ENCODE data around the gene RPUSD1. TPM values are rescaled to one million over a fixed set of nuclear protein-coding genes. Genes with fewer than 3 reads are reported as not detected.

The RPUSD1 gene
- total and polyA plus RNA-seq, 2 experiments from 2014 or later: 27.6 to 37.8 TPM

- no peak overlapping the region for H2AFZ ChIP-seq
- H3K4me1 ChIP-seq (ENCODE audit: insufficient read depth): peaks cover 4% of the 10 kb centered on the region
- H3K27ac ChIP-seq: no peak overlapping the region
- H3K79me2 ChIP-seq: peaks cover 10% of the 10 kb centered on the region
- H3K36me3 ChIP-seq (replicated peaks; ENCODE audit: insufficient read depth, low read depth): no peaks in the 10 kb centered on the region
- no peaks in the 10 kb centered on the region for H4K20me1 ChIP-seq (ENCODE audit: insufficient read depth, poor library complexity, severe bottlenecking)
- TF ChIP-seq CTCF (IDR thresholded peaks at IDR 0.05; ENCODE audit: poor library complexity) (no peak), EZH2phosphoT487 (IDR thresholded peaks at IDR 0.05; ENCODE audit: low read depth, severe bottlenecking, unreplicated experiment) (no peak), EZH2 (IDR thresholded peaks at IDR 0.05; ENCODE audit: borderline replicate concordance) (no peak)
- H3K27me3 ChIP-seq: peaks cover 50% of the 10 kb centered on the region
- 60% methylated on average over 8 of the region's 8 CpGs for WGBS (ENCODE audit: low lambda C conversion rate, missing lambda C conversion rate)
- H3K9me2 ChIP-seq (replicated peaks; ENCODE audit: insufficient read depth): no peaks in the 10 kb centered on the region
- H3K9me3 ChIP-seq (ENCODE audit: low read depth): no peaks in the 10 kb centered on the region
- H3K4me2 ChIP-seq: no peak overlapping the region
- no peak for DNase-seq (ENCODE audit: low spot score)
- no peak overlapping the region for H3K4me3 ChIP-seq
Measured at GRCh38 chr16:803754-804080, 15.5 kb upstream of the RPUSD1 start.

GRCh38 chr16:802914-803753 is 15.0 kb upstream of the RPUSD1 start:
- H3K9me3 ChIP-seq (ENCODE audit: low read depth): no peaks in the 10 kb centered on the region
- H3K4me2 ChIP-seq: no peak overlapping the region
- no peak for TF ChIP-seq EZH2 (IDR thresholded peaks at IDR 0.05; ENCODE audit: borderline replicate concordance)
- no peak for TF ChIP-seq CTCF (IDR thresholded peaks at IDR 0.05; ENCODE audit: poor library complexity)
- TF ChIP-seq EZH2phosphoT487 (IDR thresholded peaks at IDR 0.05; ENCODE audit: low read depth, severe bottlenecking, unreplicated experiment): no peak
- H3K79me2 ChIP-seq: peaks cover 5% of the 10 kb centered on the region
- H3K9me2 ChIP-seq (replicated peaks; ENCODE audit: insufficient read depth): no peaks in the 10 kb centered on the region
- 80% methylated on average over 33 of the region's 33 CpGs for WGBS (ENCODE audit: low lambda C conversion rate, missing lambda C conversion rate)
- H3K4me3 ChIP-seq: no peak overlapping the region
- H3K4me1 ChIP-seq (ENCODE audit: insufficient read depth): peaks cover 4% of the 10 kb centered on the region
- H3K36me3 ChIP-seq (replicated peaks; ENCODE audit: insufficient read depth, low read depth): no peaks in the 10 kb centered on the region
- DNase-seq (ENCODE audit: low spot score): no peak
- no peak overlapping the region for H2AFZ ChIP-seq
- no peak overlapping the region for H3K27ac ChIP-seq
- no peaks in the 10 kb centered on the region for H4K20me1 ChIP-seq (ENCODE audit: insufficient read depth, poor library complexity, severe bottlenecking)
- H3K27me3 ChIP-seq: peaks cover 50% of the 10 kb centered on the region

- no peak for DNase-seq (ENCODE audit: low spot score)
- Histone ChIP-seq H4K20me1 (ENCODE audit: insufficient read depth, poor library complexity, severe bottlenecking) (no peaks in the 10 kb centered on the region), H3K4me3 (no peak overlapping the region), H3K36me3 (replicated peaks; ENCODE audit: insufficient read depth, low read depth) (no peaks in the 10 kb centered on the region), H3K4me2 (no peak overlapping the region), H3K4me1 (ENCODE audit: insufficient read depth) (peaks cover 4% of the 10 kb centered on the region), H3K27me3 (peaks cover 50% of the 10 kb centered on the region), H3K79me2 (peaks cover 5% of the 10 kb centered on the region), H2AFZ (no peak overlapping the region), H3K9me3 (ENCODE audit: low read depth) (no peaks in the 10 kb centered on the region), H3K9me2 (replicated peaks; ENCODE audit: insufficient read depth) (no peaks in the 10 kb centered on the region), H3K27ac (no peak overlapping the region)
- TF ChIP-seq EZH2 (IDR thresholded peaks at IDR 0.05; ENCODE audit: borderline replicate concordance) (no peak), EZH2phosphoT487 (IDR thresholded peaks at IDR 0.05; ENCODE audit: low read depth, severe bottlenecking, unreplicated experiment) (no peak), CTCF (IDR thresholded peaks at IDR 0.05; ENCODE audit: poor library complexity) (no peak)
- 76% methylated on average over 7 of the region's 7 CpGs for WGBS (ENCODE audit: low lambda C conversion rate, missing lambda C conversion rate)
Measured at GRCh38 chr16:802461-802860, 14.3 kb upstream of the RPUSD1 start.
